ENCODE measurements around the gene PC.
A peak's percentile ranks its signal among the peaks of the same experiment; 100 is the strongest.
"Not testable (repeated sequence)": the region's sequence is repeated elsewhere in the genome, so short reads cannot be mapped to it uniquely, and the experiment has no call there.

PC gene

DNA sequence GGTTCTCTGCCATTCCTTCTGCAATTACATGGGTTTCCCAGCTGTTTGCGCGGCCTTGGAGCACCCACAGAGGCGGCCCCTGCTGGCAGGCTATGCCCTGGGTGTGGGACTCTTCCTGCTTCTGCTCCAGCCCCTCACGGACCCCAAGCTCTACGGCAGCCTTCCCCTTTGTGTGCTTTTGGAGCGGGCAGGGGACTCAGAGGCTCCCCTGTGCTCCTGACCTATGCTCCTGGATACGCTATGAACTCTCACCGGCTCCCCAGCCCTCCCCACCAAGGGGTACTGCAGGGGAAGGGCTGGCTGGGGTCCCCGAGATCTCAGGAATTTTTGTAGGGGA, 112.3 kb downstream of the PC start:
- FAIRE-seq, result no peak
- no peak for TF ChIP-seq POLR2A (IDR thresholded peaks at IDR 0.05; ENCODE audit: low read depth, low read length)
- DNase-seq (ENCODE audit: insufficient read length, low spot score), result no peak

DNA sequence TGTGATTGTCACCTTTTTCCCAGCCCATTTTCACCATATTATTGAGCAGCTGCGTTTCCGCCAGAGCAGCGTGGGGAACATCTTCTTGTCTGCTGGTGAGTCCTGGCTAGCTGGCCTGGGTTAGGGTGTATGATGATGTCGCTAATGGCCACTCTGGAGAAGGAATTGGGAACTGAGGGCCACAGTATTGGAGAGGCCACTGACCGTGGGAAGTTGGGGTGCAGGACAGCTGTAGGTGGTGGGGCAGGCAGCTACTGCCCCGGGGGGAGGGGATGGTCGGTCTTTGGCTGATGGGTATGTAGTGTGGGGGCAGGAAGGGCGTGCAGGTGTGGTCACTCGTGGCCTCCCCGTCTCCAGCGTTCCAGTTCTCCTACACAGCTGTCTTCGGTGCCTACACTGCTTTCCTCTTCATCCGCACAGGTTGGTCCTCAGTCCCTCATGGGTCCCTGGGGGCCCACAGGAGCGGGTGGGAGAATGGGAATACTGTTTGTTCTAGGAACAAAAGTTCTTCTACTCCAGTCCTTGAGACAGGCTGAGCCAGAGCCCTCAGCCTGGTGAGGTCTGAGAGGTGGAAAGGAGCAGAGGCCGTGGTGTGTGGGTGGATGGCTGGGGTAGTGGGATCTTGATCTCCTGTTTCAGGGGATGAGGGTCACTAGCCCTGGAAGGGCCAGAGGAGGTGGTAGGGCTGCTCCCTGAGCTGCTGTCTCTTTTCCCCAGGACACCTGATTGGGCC, 112.9 kb downstream of the PC start:
- no peak for FAIRE-seq
- DNase-seq (ENCODE audit: insufficient read length, low spot score), result no peak
- TF ChIP-seq POLR2A (IDR thresholded peaks at IDR 0.05; ENCODE audit: low read depth, low read length), result no peak

DNA sequence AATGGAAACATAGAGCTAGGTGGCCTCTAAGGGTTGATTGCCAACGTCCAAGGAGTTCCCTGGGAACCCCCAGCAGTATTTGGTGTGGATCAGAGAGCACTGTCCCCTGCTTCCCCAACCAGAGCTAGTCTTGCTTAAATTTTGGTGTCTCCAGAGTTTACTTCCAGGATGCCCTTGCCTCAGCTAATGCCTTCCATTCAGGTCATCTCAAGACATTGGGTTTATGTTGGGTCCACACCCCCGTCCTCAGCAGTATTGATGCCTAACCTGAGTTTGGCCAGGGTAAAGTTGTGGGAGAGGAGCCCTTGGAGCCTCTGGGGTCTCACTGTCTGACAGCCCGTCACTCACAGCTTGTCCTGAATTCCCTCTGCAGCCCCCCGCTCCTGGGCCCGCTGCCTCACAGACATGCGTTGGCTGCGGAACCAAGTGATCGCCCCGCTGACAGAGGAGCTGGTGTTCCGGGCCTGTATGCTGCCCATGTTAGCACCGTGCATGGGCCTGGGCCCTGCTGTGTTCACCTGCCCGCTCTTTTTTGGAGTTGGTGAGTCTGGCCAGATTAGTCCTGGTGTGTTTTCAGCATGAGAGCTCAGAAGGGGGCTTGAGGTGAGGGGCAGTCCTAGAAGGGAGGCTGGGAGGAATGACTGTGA, 113.6 kb downstream of the PC start:
- DNase-seq (ENCODE audit: insufficient read length, low spot score) (no peak), FAIRE-seq (no peak)
- no peak for TF ChIP-seq POLR2A (IDR thresholded peaks at IDR 0.05; ENCODE audit: low read depth, low read length)

DNA sequence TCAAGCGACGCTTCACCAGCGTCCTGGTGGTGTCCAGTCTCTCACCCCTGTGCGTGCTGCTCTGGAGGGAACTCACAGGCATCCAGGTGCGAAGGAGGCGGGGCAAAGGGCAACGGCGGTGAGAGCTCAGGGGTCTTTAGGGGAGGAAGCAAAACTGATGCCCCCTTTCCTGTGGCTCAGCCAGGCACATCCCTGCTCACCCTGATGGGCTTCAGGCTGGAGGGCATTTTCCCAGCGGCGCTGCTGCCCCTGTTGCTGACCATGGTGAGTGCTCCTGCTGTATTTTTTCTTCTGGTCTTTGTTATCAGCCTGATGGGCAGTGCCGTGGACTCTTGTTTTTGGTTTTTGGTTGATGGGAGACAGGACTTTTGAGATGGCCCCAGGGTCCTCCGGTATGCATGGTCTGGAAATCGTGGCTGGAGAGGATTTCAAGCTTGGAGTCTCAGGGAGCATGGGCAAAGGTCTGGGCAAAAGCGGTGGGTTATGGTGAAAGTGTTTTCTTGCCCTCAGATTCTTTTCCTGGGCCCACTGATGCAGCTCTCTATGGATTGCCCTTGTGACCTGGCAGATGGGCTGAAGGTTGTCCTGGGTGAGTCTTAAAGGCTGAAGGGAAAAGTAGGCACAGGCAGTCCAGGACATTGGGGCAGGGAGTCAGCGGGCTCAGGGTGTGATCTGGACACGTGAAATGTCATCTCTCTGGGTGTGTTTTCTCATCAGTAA, 114.2 kb downstream of the PC start:
- TF ChIP-seq POLR2A (IDR thresholded peaks at IDR 0.05; ENCODE audit: low read depth, low read length), result no peak
- DNase-seq (ENCODE audit: insufficient read length, low spot score) (no peak), FAIRE-seq (no peak)

DNA sequence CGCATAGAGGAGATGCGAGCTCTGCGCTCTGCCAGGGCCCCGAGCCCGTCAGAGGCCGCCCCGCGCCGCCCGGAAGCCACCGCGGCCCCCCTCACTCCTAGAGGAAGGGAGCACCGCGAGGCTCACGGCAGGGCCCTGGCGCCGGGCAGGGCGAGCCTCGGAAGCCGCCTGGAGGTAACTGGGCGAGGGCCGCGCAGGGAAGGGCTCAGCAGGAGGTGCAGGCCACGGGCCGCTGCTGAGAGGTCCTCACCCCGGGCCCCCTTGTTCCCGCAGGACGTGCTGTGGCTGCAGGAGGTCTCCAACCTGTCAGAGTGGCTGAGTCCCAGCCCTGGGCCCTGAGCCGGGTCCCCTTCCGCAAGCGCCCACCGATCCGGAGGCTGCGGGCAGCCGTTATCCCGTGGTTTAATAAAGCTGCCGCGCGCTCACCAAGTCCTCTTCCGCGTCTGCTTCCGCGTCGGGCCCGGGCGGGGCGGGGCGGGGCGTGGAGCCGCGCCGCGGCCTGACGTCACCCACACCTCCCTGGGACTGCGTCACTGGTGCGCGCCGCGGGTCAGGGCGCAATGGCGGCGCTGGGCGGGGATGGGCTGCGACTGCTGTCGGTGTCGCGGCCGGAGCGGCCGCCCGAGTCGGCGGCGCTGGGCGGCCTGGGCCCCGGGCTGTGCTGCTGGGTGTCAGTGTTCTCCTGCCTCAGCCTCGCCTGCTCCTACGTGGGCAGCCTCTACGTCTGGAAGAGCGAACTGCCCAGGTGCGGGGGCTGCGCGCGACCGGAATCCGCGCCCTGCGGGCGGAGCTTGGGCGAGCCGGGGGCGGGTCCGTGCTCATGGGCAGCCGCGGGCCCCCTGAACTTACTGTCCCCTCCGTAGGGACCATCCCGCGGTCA, 115.0 kb downstream of the PC start, which contains the start of gene RCE1:
Gene RCE1 (plus strand): TSS at position 546 of the 880 bp plus-strand sequence. CDS start 15 bp downstream, at position 561.
- TF ChIP-seq POLR2A (IDR thresholded peaks at IDR 0.05; ENCODE audit: low read depth, low read length), result peak; percentile 91; the same call in 1 of the 2 replicates
- FAIRE-seq, result no peak
- DNase-seq (ENCODE audit: insufficient read length, low spot score), result peak; percentile 77

DNA sequence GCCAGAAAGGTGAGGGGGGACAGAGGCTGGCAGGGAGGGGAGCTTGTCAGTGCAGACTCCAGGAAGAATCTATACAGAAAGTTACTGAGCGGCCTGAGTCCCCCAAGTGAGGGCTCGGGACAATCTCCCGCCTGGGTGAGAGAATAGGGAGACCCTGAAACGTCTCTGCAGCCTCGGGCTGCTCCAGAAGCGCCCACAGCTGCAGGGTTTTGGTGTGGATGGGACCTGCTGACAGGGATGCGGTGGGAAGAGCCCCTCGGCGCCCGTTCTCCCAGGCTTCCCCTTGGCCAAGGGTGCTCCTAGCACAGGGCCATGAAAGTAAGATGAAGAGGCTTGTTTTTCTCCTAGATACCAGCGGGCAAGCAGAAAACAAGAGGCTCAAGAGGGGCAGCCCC, 115.7 kb downstream of the PC start:
- FAIRE-seq, result no peak
- no peak for TF ChIP-seq POLR2A (IDR thresholded peaks at IDR 0.05; ENCODE audit: low read depth, low read length)
- DNase-seq (ENCODE audit: insufficient read length, low spot score), result no peak

DNA sequence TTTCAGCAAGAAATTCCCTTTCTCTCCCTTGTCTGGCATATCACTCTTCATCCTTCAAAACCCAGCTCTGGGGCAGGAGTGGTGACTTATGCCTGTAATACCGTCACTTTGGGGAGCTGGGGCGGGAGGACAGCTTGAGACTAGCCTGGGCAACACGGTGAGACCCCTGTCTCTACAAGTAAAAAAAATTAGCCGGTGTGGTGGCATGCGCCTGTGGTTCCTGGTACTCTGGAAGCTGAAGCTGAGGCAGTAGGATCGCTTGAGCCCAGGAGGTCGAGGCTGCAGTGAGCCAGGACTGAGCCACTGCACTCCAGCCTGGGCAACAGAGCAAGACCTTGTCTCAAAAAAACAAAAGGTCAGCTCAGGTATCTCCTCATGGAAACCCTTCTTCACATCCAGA, 116.3 kb downstream of the PC start:
- FAIRE-seq (no peak), DNase-seq (ENCODE audit: insufficient read length, low spot score) (no peak)
- no peak for TF ChIP-seq POLR2A (IDR thresholded peaks at IDR 0.05; ENCODE audit: low read depth, low read length)

DNA sequence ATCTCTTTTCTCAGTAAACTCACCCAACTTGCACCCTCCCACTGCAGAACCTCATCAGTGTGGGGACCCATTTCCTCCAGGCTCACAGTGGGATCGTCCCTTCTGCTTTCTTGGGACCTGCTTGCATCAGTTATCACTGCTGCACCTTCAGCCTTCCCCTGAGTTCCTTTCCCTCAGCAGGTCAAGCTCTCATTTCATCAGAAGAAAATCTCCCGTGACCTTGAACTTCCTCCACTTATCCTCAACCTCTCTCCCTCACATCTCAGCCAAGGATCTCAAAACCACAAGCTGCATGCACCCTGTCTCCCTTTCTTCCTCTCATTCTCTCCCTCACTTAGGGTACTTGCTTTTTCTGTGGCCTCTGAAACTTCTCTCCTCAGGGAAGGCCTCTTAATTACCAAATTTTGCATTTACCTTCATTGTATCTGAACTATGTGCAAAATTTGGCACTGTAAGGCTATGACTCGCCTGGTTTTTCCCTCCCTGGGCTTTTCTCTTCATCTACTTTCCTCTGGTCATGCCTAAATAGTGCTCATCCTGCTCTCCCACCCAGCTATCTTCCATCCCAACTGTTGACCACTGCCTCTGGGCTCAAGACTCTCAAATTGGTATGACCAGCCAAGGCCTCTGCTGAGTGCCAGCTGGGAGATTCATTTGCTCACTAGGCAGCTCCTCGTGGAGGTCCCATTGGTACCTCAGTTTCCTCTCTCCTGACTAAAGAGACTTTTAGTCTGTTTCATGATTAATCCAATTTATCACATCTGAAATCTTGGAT, 117.7 kb downstream of the PC start:
- DNase-seq (ENCODE audit: insufficient read length, low spot score) (no peak), FAIRE-seq (no peak)
- no peak for TF ChIP-seq POLR2A (IDR thresholded peaks at IDR 0.05; ENCODE audit: low read depth, low read length)

DNA sequence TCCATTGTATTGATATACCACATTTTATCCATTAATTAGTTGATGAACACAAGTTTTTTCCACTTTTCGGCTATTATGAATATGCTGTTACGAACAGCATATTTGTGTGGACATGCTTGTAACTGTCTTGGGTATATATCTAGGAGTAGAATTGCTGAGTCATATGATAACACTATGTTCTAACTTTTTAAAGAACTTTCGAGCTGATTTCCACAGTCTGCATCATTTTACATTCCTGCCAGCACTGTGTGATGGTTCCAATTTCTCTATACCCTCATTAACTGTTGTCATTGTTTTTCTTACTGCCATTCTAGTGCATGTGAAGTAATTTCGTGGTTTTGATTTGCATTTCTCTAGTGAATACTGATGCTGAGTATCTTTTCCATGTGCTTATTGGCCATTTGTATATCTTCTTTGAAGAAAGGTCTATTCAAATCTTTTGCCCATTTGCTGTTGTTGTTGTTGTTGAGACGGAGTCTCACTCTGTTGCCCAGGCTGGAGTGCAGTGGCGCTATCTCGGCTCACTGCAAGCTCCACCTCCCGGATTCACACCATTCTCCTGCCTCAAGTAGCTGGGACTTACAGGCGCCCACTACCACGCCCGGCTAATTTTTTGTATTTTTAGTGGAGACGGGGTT, 122.3 kb downstream of the PC start:
- no peak for FAIRE-seq
- no peak for DNase-seq (ENCODE audit: insufficient read length, low spot score)
- no peak for TF ChIP-seq POLR2A (IDR thresholded peaks at IDR 0.05; ENCODE audit: low read depth, low read length)

DNA sequence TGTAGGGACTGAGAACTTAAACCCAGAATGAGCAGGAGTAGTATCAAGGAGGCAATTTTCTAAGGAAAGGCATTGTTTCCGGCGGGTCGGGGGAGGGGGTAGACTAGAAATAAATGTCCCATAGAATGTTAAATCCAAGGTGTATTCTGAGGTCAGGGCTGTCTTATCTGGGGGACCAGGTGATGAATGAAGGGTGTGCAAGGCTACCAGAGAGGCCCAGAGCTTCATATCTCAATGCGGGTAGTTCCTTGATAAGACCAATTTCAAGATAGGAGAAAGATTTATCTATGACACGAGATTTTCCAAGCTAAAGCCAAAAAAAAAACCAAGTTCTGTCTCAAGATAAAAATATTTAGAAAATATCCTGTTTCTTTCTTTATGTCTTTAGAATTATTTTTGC, 123.2 kb downstream of the PC start:
- DNase-seq (ENCODE audit: insufficient read length, low spot score) (no peak), FAIRE-seq (no peak)
- TF ChIP-seq POLR2A (IDR thresholded peaks at IDR 0.05; ENCODE audit: low read depth, low read length), result no peak

DNA sequence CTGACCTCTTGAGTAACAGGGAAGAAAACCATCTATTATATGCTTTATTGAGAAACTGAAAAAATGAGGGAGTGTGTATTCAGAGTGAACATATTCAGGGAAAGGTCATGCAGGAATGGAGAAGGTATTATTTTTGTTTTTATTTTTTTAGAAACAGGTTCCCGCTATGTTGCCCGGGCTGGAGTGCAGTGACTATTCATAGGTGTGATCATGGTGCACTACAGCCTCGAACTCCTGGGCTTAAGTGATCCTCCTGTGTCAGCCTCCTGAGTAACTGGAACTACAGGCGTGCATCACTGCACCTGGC, 123.7 kb downstream of the PC start:
- no peak for FAIRE-seq
- no peak for DNase-seq (ENCODE audit: insufficient read length, low spot score)
- TF ChIP-seq POLR2A (IDR thresholded peaks at IDR 0.05; ENCODE audit: low read depth, low read length), result no peak

DNA sequence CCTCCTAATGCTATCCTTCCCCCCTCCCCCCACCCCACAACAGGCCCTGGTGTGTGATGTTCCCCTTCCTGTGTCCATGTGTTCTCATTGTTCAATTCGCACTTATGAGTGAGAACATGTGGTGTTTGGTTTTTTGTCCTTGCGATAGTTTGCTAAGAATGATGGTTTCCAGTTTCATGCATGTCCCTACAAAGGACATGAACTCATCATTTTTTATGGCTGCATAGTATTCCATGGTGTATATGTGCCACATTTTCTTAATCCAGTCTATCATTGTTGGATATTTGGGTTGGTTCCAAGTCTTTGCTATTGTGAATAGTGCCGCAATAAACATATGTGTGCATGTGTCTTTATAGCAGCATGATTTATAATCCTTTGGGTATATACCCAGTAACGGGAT, 133.6 kb downstream of the PC start:
- FAIRE-seq; DNase-seq (ENCODE audit: insufficient read length, low spot score): not testable (repeated sequence)

DNA sequence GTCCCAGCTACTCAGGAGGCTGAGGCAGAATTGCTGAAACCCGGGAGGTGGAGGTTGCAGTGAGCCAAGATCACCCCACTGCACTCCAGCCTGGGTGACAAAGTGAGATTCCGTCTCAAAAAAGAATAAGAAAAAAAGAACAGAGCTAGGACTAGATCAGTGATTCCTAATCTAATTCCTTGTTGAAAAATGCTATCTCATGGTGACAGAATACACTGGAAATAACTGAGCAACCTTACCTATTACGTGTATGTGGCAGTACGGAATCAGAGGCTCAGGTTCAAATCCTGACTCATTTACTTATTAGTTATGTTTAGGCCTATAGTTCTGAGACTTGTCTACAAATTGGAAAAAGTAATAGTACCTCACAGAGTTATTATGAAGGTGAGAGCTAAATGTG, 134.5 kb downstream of the PC start:
- no peak for TF ChIP-seq POLR2A (IDR thresholded peaks at IDR 0.05; ENCODE audit: low read depth, low read length)
- no peak for FAIRE-seq
- no peak for DNase-seq (ENCODE audit: insufficient read length, low spot score)

Data from H54 (cell line).